Panc1 (cell line): ENCODE data around the gene SLC25A38. TPM values are rescaled to one million over a fixed set of nuclear protein-coding genes. Genes with fewer than 3 reads are reported as not detected.

Experiments
- ATAC-seq: fragments of 200-7000 bp; cut with Tn5 transposase; 2 replicates; pipeline ENCODE4 v1.9.1; 2020; ENCODE audit warnings: mild to moderate bottlenecking, moderate library complexity
- BruUV-seq: library from RNA; stranded (reverse); fragments of 400-500 nt; replicated peaks from 2 replicates; lab custom pipeline; 2021; lab: Mats Ljungman, UMichigan
- CTCF ChIA-PET: fragments of 300-600 bp; sonication (Branson Sonifier 250); formaldehyde crosslinking; loops from one replicate; lab custom pipeline; 2022; ENCODE audit warnings: antibody characterized with exemption; lab: Charles Lee
- POLR2A ChIA-PET: fragments of 300-600 bp; sonication (Branson Sonifier 250); formaldehyde crosslinking; loops from one replicate; lab custom pipeline; 2022; ENCODE audit warnings: antibody characterized with exemption; lab: Charles Lee
- DNase-seq: peaks from one replicate; pipeline ENCODE4 v3.0.0-alpha.2; 2010; ENCODE audit warnings: low read depth, low spot score
- H3K27ac ChIP-seq: 2 replicates; pipeline ENCODE4 v1.5.1; 2011; ENCODE audit warnings: mild to moderate bottlenecking, low read length, inconsistent platforms
- H3K27me3 ChIP-seq: fragments of 200-500 bp; sonication (Bioruptor generic); 2 replicates; pipeline ENCODE4 v1.6.0; 2014; ENCODE audit warnings: low read length, inconsistent platforms; ENCODE audit not compliant: control insufficient read depth, insufficient read depth
- H3K36me3 ChIP-seq: fragments of 200-500 bp; sonication (Bioruptor generic); 2 replicates; pipeline ENCODE4 v1.5.1; 2014; ENCODE audit warnings: inconsistent platforms, mild to moderate bottlenecking, low read length, moderate library complexity; ENCODE audit not compliant: control insufficient read depth, insufficient read depth
- H3K4me1 ChIP-seq: 2 replicates; pipeline ENCODE4 v1.5.1; 2011; ENCODE audit warnings: inconsistent platforms, mild to moderate bottlenecking, low read length, moderate library complexity; ENCODE audit not compliant: control insufficient read depth, insufficient read depth
- H3K4me3 ChIP-seq, 2 experiments: 2 replicates each; pipeline ENCODE4 v1.5.1; 2011 to 2012; ENCODE audit warnings: low read depth in 2 of 2, low read length in 2 of 2, mild to moderate bottlenecking in 2 of 2, inconsistent platforms in 1 of 2, moderate library complexity in 1 of 2
- H3K9me3 ChIP-seq: fragments of 200-500 bp; sonication (Bioruptor generic); 2 replicates; pipeline ENCODE4 v1.5.1; 2014; ENCODE audit warnings: low read depth, mild to moderate bottlenecking, inconsistent platforms, low read length, moderate library complexity; ENCODE audit not compliant: control insufficient read depth, insufficient read depth
- POLR2AphosphoS5 ChIP-seq: IDR thresholded peaks from 2 replicates; pipeline ENCODE4 v1.6.1; 2012; ENCODE audit warnings: mild to moderate bottlenecking, low read depth, low read length, moderate library complexity
- SIN3A ChIP-seq: IDR thresholded peaks from 2 replicates; pipeline ENCODE4 v1.6.1; 2012; ENCODE audit warnings: low read depth, mild to moderate bottlenecking, low read length, moderate library complexity, borderline replicate concordance; ENCODE audit not compliant: insufficient read depth
- TCF7L2 ChIP-seq: IDR thresholded peaks from 2 replicates; pipeline ENCODE4 v1.6.1; 2011; ENCODE audit warnings: mild to moderate bottlenecking, low read depth, low read length, inconsistent platforms
- in situ Hi-C: cut with HindIII; loops from 2 replicates; pipeline ENCODE4 v1.10.0; 2016; ENCODE audit warnings: low sequenced_read_pairs, low pct_unique_long_range_greater_than_20kb
- intact Hi-C: fragments of 100-400 bp; cut with micrococcal nuclease; formaldehyde crosslinking; loops from one replicate; pipeline ENCODE4 v1.10.0; 2022; ENCODE audit not compliant: unreplicated experiment
- total RNA-seq: library from RNA; stranded (reverse); gene quantifications from one replicate; pipeline ENCODE4 v1.2.1, GENCODE V29; 2021; ENCODE audit not compliant: unreplicated experiment
- TF ChIP-seq, protein P1 (sequence below), 2 experiments: IDR thresholded peaks; 2 replicates each; pipeline ENCODE4 v1.6.1; 2011 to 2012; ENCODE audit warnings: low read depth in 2 of 2, control low read depth in 1 of 2, low read length in 1 of 2, mild to moderate bottlenecking in 1 of 2, moderate library complexity in 1 of 2; ENCODE audit not compliant: insufficient read depth in 1 of 2
- TF ChIP-seq, protein P2 (sequence below): fragments of 450-650 bp; IDR thresholded peaks from 2 replicates; pipeline ENCODE4 v1.5.1; 2017; ENCODE audit warnings: mild to moderate bottlenecking

The SLC25A38 gene
- total RNA-seq, 1 experiment from 2014 or later, result 21.5 TPM

DNA sequence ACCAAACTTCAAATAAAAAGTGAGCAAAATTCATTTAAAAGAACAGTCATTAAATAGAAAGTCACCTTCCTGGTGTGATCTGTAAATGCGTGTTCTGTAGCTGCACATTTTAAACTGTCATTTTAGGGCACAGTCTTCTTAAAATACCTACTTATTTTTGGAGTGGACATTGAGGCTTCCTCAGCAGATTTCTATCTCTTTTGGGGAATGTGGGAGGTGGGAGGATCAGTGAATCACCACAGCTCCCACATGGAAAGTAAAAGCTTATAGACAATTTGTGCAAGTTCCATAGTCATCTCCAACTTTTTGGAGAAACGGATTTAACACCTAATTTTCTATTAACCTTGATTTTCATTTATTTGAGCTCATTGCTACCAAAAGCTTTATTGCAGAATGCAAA lies 63.3 kb downstream of the SLC25A38 start:
- ATAC-seq (no peak), DNase-seq (no peak)
- in situ Hi-C loops (no loop called here), intact Hi-C loops (no loop called here)
- H3K27me3 ChIP-seq, result no peaks in the 10 kb centered on the region
- TF ChIP-seq, protein P1, sequence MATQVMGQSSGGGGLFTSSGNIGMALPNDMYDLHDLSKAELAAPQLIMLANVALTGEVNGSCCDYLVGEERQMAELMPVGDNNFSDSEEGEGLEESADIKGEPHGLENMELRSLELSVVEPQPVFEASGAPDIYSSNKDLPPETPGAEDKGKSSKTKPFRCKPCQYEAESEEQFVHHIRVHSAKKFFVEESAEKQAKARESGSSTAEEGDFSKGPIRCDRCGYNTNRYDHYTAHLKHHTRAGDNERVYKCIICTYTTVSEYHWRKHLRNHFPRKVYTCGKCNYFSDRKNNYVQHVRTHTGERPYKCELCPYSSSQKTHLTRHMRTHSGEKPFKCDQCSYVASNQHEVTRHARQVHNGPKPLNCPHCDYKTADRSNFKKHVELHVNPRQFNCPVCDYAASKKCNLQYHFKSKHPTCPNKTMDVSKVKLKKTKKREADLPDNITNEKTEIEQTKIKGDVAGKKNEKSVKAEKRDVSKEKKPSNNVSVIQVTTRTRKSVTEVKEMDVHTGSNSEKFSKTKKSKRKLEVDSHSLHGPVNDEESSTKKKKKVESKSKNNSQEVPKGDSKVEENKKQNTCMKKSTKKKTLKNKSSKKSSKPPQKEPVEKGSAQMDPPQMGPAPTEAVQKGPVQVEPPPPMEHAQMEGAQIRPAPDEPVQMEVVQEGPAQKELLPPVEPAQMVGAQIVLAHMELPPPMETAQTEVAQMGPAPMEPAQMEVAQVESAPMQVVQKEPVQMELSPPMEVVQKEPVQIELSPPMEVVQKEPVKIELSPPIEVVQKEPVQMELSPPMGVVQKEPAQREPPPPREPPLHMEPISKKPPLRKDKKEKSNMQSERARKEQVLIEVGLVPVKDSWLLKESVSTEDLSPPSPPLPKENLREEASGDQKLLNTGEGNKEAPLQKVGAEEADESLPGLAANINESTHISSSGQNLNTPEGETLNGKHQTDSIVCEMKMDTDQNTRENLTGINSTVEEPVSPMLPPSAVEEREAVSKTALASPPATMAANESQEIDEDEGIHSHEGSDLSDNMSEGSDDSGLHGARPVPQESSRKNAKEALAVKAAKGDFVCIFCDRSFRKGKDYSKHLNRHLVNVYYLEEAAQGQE (IDR thresholded peaks at IDR 0.05; ENCODE audit: insufficient read depth in 1 of 2, low read depth in 2 of 2, low read length in 1 of 2), result no peak
- TF ChIP-seq TCF7L2, result no peak
- TF ChIP-seq, protein P2, sequence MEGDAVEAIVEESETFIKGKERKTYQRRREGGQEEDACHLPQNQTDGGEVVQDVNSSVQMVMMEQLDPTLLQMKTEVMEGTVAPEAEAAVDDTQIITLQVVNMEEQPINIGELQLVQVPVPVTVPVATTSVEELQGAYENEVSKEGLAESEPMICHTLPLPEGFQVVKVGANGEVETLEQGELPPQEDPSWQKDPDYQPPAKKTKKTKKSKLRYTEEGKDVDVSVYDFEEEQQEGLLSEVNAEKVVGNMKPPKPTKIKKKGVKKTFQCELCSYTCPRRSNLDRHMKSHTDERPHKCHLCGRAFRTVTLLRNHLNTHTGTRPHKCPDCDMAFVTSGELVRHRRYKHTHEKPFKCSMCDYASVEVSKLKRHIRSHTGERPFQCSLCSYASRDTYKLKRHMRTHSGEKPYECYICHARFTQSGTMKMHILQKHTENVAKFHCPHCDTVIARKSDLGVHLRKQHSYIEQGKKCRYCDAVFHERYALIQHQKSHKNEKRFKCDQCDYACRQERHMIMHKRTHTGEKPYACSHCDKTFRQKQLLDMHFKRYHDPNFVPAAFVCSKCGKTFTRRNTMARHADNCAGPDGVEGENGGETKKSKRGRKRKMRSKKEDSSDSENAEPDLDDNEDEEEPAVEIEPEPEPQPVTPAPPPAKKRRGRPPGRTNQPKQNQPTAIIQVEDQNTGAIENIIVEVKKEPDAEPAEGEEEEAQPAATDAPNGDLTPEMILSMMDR, result no peak
- TF ChIP-seq POLR2AphosphoS5, result no peak
- TF ChIP-seq SIN3A, result no peak
- H3K27ac ChIP-seq, result no peak overlapping the region
- no peaks in the 10 kb centered on the region for H3K36me3 ChIP-seq
- no TSS peak for BruUV-seq
- POLR2A ChIA-PET, result no interaction called here
- no peaks in the 10 kb centered on the region for H3K4me1 ChIP-seq
- no peak overlapping the region for H3K4me3 ChIP-seq
- CTCF ChIA-PET, result no interaction called here
- no peaks in the 10 kb centered on the region for H3K9me3 ChIP-seq

Other genes with a start within 250 kb of the SLC25A38 start
- 4.5 TPM for gene CSRNP1, start 229.8 kb upstream of the SLC25A38 start, total RNA-seq
- gene XIRP1, start 190.8 kb upstream of the SLC25A38 start, total RNA-seq, result not detected
- gene CX3CR1, start 103.3 kb upstream of the SLC25A38 start, total RNA-seq, result not detected
- gene CCR8, start 53.7 kb upstream of the SLC25A38 start, total RNA-seq, result not detected
- 856 TPM for gene RPSA, start 23.4 kb downstream of the SLC25A38 start, total RNA-seq
- not detected for gene MOBP, start 84.3 kb downstream of the SLC25A38 start, total RNA-seq